Central memory CD8-positive, alpha-beta T cell (primary cell): ENCODE measurements around the gene CLEC16A.

ENCODE experiments used
- ATAC-seq: fragments of 150-1000 bp; cut with Tn5 transposase; replicated peaks from 2 replicates; pipeline ENCODE4 v1.10.0; 2022; ENCODE audit warnings: mild to moderate bottlenecking, moderate FRiP score, moderate number of reproducible peaks; ENCODE audit not compliant: poor library complexity, severe bottlenecking; ENCODE audit errors: extremely low read depth
- DNase-seq, 2 donors: peaks; one replicate each; pipeline ENCODE4 v3.0.0; 2021; ENCODE audit warnings: low spot score in 2 of 2
- H3K27ac Mint-ChIP-seq: one replicate; pipeline ENCODE4 v1.8.0; 2022; ENCODE audit warnings: low read depth, mild to moderate bottlenecking, moderate library complexity, mixed read lengths
- H3K27me3 Mint-ChIP-seq: one replicate; pipeline ENCODE4 v1.8.0; 2022; ENCODE audit warnings: mixed read lengths
- H3K36me3 Mint-ChIP-seq: one replicate; pipeline ENCODE4 v1.8.0; 2022; ENCODE audit warnings: mild to moderate bottlenecking, moderate library complexity, mixed read lengths; ENCODE audit not compliant: insufficient read depth
- H3K4me1 Mint-ChIP-seq: one replicate; pipeline ENCODE4 v1.8.0; 2022; ENCODE audit warnings: mixed read lengths
- H3K4me3 Mint-ChIP-seq: one replicate; pipeline ENCODE4 v1.8.0; 2022; ENCODE audit warnings: mild to moderate bottlenecking, moderate library complexity, mixed read lengths
- H3K9me3 Mint-ChIP-seq: one replicate; pipeline ENCODE4 v1.8.0; 2022; ENCODE audit warnings: mixed read lengths

Gene CLEC16A

DNA sequence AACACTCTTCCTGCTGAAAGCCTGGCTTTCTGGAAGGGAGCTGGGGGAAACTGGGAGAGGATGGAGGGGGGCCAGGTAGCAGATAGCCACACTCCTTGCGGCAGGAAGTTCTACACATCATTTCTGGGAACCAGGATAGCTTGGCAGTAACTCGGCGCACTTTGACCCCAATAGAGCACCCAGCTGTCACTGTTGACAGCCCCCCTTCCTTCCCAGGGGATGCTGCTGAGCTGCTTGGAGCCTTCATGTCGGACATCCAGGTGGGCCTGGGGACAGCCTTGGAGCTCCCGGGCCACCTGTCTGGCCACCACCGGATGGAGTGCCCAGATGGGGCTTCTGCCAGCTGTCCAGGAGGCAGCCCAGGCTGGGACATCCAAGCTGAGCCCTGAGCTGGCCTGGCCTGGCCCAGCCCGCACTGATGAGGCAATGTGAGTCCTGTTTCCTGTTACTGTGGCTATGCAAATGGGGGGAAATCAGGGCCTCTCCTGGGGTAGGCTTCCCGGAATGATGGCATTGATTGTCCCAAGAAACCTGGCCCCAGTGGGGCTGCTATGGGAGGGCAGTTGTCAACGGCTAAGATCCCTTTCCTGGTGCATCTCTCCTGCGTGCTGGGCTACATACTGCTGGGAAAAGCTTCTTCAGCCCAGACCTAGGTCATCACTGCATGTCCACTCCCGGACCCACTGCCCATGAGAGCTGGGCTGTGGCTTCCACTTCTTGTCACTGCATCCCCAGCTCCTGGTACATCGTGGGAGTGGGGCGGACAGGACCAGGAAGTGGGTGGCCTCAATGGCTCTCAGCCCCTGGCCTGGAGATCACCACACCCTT is 261.6 kb downstream of the CLEC16A start:
- peaks cover 1% of the 10 kb centered on the region for H3K36me3 Mint-ChIP-seq
- no peak overlapping the region for H3K4me3 Mint-ChIP-seq
- ATAC-seq: no peak
- peaks cover 13% of the 10 kb centered on the region for H3K4me1 Mint-ChIP-seq
- H3K9me3 Mint-ChIP-seq: no peaks in the 10 kb centered on the region
- no peak for DNase-seq
- H3K27me3 Mint-ChIP-seq: peaks cover 14% of the 10 kb centered on the region
- H3K27ac Mint-ChIP-seq: peak overlapping the region; percentile 90

DNA sequence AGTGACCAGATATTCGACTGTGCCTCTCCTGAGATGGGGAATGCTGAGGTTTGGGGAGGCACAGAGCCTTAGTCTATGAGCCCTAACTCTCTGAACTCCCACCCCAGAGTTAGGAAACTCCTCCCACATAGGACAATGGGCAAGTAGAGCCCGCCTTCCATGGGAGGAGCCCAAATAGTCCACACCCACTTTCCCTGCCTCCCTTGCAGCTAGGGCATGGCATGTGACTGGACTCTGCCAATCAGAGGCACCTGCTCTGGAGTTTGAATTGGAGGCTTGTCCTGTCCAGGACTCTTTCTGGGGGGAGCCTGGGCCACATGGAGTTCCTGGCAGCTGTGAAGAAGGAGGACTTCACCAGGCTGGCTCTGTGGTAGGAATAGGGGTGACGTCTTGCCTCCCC is 263.3 kb downstream of the CLEC16A start:
- Mint-ChIP-seq H3K36me3 (peaks cover 1% of the 10 kb centered on the region), H3K27me3 (peaks cover 13% of the 10 kb centered on the region), H3K4me1 (peaks cover 13% of the 10 kb centered on the region), H3K9me3 (no peaks in the 10 kb centered on the region), H3K4me3 (no peak overlapping the region), H3K27ac (no peak overlapping the region)
- ATAC-seq (no peak), DNase-seq (no peak)

DNA sequence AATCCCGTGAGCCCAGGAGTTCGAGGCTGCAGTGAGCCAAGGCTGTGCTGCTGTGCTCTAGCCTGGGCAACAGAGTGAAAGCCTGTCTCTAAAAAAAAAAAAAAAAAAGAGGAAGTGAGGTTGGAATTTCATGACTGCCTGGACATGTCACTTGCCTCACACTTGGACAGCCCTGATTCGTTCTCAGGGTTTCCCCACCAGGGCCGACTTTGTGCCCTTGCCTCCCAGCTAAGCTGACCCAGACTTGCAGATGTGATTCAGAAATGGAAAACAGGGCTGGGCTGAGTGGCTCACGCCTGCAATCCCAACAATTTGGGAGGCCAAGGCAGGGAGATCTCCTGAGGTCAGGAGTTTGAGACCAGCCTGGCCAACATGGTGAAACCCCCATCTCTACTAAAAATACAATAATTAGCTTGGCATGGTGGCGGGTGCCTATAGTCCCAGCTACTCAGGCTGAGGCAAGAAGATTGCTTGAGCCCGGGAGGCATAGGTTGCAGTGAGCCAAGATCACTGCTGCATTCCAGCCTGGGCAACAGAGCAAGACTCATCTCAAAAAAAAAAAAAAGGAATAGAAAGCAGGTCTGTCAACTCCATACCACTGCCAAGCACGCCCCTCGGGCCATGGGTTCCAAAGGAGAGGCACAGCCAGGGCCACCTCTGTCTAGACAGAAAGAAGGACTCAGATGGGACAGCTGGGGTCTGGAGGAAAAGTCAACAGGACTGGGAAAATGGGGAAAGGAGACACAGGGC is 264.7 kb downstream of the CLEC16A start:
- Mint-ChIP-seq H3K27me3 (peaks cover 13% of the 10 kb centered on the region), H3K4me1 (peaks cover 13% of the 10 kb centered on the region), H3K4me3 (no peak overlapping the region), H3K36me3 (peaks cover 1% of the 10 kb centered on the region), H3K9me3 (no peaks in the 10 kb centered on the region), H3K27ac (no peak overlapping the region)
- no peak for DNase-seq
- ATAC-seq: no peak

DNA sequence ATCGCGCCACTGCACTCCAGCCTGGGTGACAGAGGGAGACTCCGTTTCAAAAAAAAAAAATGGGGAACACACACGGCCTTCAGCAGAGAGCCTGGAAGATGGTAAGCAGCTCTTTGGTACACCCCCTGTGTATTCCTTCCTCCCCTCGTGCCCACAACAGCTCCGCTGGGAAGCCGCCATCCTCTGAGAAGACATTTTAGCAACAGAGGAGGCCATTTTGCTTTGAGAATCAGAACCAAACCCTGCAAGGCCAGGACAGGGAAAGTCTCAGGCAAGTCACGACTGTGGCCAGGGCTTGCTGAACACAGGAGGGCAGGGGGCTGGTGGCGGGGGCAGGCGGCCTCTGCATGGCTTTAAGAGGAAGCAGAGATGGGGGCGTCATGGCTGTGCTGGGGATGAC is 265.9 kb downstream of the CLEC16A start:
- Mint-ChIP-seq H3K36me3 (peaks cover 1% of the 10 kb centered on the region), H3K27ac (no peak overlapping the region), H3K27me3 (peaks cover 13% of the 10 kb centered on the region), H3K9me3 (no peaks in the 10 kb centered on the region), H3K4me3 (no peak overlapping the region), H3K4me1 (peaks cover 13% of the 10 kb centered on the region)
- ATAC-seq: no peak
- DNase-seq: no peak

DNA sequence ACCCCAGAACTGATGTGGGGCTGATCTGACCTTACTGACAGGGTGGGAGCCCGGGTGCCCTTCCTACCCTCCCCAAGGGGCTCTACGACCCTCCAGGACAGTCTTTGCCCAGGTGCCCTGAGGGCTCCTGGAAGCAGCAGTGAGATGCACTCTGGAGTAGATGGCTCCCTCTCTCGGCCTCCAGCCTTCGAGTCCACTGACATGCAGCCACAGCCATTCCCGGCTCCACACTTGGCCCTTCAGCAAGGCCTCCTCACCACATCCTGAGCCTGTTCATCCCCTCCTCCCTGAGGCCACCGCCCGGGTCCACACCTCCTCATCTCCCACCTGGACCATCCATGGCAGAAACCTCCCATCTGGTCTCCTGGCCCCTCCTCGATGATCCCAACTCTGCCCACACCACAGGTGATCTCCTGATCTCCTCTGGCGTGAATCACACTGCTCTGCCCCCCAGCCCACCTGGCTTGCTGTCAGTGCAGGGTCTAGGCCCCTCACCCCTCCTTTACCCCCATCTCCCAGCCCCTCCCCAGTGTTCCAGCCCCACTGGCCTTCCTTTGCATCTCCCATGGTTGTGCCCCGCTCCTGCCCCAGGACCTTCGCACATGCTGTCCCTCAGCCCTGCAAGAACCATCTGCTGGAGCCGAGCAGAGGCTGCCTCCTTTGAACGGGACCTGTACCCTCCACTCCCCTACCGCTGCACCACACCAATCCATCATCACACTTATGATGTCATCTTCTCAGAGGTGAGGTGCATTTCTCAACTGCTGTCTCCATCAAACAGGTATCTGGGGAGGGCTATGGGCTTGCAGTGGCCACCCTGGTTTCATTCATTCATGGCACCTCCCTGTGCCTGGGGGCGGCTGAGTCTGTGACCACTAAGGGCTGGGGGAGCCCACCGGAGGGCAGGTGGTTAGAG is 267.0 kb downstream of the CLEC16A start:
- no peak overlapping the region for H3K4me3 Mint-ChIP-seq

DNA sequence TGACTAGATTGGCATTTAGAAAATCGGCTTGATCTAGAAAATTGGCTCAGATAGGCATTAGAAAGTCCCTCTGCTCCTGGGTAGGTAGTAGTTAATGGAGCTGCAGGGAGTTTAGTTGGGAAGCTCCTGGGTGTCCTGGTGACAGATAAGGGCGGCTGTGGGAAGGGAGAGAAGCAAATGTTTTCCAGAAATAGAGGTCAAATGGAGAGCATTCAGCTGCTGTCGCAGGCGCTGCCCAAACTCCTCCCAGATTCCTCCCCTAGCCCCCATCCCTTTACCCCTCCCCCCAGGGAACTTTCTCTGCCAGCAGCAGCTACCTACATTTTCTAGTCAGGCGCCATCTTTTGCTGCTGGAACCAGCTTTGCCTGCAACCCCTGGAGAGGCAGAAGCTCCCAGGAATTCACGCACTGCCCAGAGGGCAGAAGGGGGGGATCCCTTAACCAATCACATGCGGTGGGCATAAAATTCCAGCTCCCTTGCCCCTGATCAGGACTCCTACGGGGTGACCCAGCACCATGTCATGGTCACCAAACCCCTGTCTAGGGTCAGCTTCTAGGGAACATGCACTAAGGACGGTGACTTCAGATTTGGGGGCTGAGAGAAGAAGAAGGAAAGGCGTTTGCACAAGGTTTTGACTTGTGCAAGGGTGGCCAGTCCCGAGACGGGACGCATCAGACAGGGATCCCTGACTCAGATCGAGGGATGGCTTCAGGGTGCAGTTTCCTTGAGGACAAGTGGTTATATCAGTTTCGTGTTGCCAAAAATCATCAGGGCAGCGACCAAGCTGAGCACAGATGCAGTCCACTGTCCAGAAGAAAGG is 267.8 kb downstream of the CLEC16A start:
- peaks cover 3% of the 10 kb centered on the region for H3K4me1 Mint-ChIP-seq
- H3K27ac Mint-ChIP-seq: no peak overlapping the region
- peaks cover 5% of the 10 kb centered on the region for H3K9me3 Mint-ChIP-seq
- peaks cover 1% of the 10 kb centered on the region for H3K36me3 Mint-ChIP-seq
- ATAC-seq (no peak), DNase-seq (no peak)
- H3K27me3 Mint-ChIP-seq: peaks cover 13% of the 10 kb centered on the region
- H3K4me3 Mint-ChIP-seq: no peak overlapping the region

More for the DNA sequence above, 267.0 kb downstream of the CLEC16A start:
- H3K4me1 Mint-ChIP-seq: peaks cover 12% of the 10 kb centered on the region
- DNase-seq (no peak), ATAC-seq (no peak)
- H3K36me3 Mint-ChIP-seq: peaks cover 1% of the 10 kb centered on the region
- H3K27ac Mint-ChIP-seq: no peak overlapping the region
- peaks cover 5% of the 10 kb centered on the region for H3K9me3 Mint-ChIP-seq
- peaks cover 13% of the 10 kb centered on the region for H3K27me3 Mint-ChIP-seq

DNA sequence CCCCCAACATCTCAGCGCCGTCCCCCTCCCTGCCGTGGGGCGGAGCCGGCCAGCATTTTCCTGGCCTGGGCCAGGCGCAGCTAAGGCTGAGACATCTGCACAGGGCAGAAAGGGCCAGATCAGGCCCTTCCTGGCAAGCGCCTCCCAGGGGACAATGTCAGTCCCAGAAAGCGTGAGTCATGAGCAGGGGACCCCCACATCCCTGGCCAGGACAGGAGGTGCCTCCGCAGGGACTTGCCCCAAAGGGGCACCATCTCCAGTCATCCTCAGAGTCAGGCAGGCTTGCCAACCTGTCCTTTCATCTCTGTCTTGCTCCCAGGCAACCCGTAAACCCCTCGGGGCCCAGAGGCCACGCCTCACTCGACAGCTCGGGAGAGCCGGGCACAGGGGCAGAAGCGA is 268.4 kb downstream of the CLEC16A start:
- H3K27me3 Mint-ChIP-seq: peaks cover 13% of the 10 kb centered on the region
- no peaks in the 10 kb centered on the region for H3K4me1 Mint-ChIP-seq
- peaks cover 5% of the 10 kb centered on the region for H3K9me3 Mint-ChIP-seq
- H3K4me3 Mint-ChIP-seq: no peak overlapping the region
- H3K36me3 Mint-ChIP-seq: no peaks in the 10 kb centered on the region
- H3K27ac Mint-ChIP-seq: no peak overlapping the region
- ATAC-seq (no peak), DNase-seq (no peak)

DNA sequence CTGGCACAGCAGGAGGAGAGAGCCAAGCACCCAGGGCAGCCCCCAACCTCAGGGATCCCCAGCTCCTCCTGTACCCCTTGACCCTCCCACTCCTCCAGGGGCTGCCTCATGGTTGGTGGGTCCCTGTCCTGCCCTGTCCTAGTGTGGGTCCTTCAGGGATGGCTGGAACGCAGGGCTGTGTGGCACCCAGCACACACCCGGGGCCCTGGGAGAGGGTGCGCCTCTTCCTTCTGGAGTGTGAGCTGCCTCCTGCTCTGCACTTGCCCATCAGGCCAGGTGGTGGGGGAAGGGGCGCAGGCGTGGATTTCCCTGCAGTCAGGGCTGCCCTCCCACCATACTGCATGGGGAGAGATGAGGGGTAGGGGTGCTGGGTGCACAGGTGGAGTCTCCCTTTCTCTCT is 269.0 kb downstream of the CLEC16A start:
- ATAC-seq (no peak), DNase-seq (no peak)
- Mint-ChIP-seq H3K27ac (no peak overlapping the region), H3K36me3 (no peaks in the 10 kb centered on the region), H3K9me3 (peaks cover 5% of the 10 kb centered on the region), H3K4me3 (no peak overlapping the region), H3K4me1 (no peaks in the 10 kb centered on the region), H3K27me3 (peaks cover 13% of the 10 kb centered on the region)

DNA sequence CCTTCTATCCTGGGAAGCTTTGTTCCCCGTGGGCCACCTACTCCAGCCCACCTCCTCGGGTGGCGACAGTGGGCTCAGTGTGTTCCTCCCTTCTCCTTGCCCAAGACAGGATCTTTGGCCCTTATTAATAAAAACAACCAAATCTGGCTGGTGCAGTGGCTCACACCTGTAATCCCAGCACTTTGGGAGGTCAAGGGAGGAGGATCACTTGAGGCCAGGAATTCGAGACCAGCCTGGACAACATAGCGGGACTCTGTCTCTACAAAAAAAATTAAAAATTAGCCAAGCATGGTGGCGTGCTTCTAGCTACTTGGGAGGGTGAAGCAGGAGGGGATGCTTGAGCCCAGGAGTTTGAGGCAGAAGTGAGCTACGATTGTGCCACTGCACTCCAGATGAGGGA is 269.4 kb downstream of the CLEC16A start:
- no peak for DNase-seq
- H3K4me3 Mint-ChIP-seq: no peak overlapping the region
- no peaks in the 10 kb centered on the region for H3K4me1 Mint-ChIP-seq
- H3K9me3 Mint-ChIP-seq: peaks cover 5% of the 10 kb centered on the region
- no peak overlapping the region for H3K27ac Mint-ChIP-seq
- no peaks in the 10 kb centered on the region for H3K36me3 Mint-ChIP-seq
- ATAC-seq: no peak
- H3K27me3 Mint-ChIP-seq: peaks cover 13% of the 10 kb centered on the region

DNA sequence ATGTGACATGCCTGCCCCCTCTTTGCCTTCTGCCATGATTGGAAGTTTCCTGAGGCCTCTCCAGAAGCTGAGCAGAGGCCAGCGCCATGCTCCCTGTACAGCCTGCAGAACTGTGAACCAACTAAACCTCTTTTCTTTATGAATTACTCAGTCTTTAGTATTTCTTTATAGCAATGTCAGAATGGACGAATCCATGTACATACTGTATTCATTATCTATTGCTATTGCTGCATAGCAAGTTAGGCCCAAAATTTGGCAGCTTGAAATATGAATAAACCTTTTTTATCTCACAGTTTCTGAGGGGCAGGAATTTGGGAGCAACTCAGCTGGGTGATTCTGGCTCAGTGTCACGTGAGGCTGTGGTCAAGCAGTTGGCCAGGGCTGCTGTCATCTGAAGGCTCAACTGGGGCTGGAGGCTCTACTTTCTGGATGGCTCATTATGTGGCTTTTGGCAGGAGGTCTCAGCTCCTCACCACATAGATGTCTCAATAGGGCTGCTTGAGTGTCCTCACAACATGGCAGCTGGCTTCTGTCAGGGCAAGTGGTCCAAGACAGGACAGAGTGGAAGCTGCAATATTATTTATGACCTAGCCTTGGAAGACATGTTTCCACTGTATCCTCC is 271.7 kb downstream of the CLEC16A start:
- ATAC-seq: no peak
- Mint-ChIP-seq H3K4me3 (no peak overlapping the region), H3K9me3 (peaks cover 5% of the 10 kb centered on the region), H3K27ac (no peak overlapping the region), H3K27me3 (peaks cover 10% of the 10 kb centered on the region), H3K4me1 (no peaks in the 10 kb centered on the region), H3K36me3 (no peaks in the 10 kb centered on the region)
- DNase-seq: no peak

DNA sequence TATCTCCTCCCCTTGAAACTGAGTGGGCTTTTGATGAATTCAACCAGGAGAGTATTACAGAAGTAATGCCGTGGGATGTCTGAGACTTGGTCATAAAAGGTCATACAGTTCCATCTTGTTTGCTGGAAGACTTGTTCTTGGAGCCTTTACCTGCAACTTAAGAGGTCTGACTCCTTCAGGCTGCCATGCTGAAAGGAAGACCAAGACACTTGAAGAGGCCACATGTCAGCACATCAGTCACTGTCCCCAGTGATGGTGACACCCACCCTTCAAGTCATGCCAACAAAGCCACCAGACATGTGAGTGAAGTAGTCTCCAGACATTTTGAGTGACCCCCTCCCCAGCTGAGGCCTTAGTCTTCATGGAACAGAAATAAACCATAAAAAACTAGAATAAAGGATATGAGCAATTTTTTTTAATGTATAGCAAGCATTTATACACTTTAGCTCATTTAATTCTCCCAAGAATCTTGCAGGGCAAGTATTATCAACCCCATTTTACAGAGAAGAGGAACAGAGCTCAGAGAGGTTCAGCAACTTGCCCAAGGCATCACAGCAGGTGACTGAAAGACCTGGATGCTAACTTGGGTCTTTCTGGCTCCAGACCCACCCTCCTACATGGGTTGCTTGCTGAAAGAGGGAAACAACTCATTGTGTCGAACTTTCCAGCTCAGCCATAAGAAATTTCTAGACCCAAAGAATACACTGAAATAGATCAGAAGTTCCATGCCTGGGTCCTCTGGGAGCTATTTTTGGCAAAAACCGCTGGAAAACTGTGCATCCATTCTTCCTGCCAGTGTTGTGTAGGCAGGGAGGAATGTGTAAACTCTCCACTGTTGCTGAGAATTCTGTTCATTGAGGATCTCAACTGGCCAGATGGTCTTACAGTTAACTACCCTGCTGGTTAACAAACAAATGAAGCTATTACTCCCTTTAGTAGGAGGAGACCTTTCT is 273.6 kb downstream of the CLEC16A start:
- peaks cover 6% of the 10 kb centered on the region for H3K4me1 Mint-ChIP-seq
- ATAC-seq (no peak), DNase-seq (no peak)
- H3K4me3 Mint-ChIP-seq: no peak overlapping the region
- no peaks in the 10 kb centered on the region for H3K36me3 Mint-ChIP-seq
- H3K9me3 Mint-ChIP-seq: peaks cover 5% of the 10 kb centered on the region
- no peak overlapping the region for H3K27ac Mint-ChIP-seq
- no peaks in the 10 kb centered on the region for H3K27me3 Mint-ChIP-seq
